GM10266 (cell line): ENCODE data around the gene SLC17A5.

Experiments
- DNase-seq: peaks from one replicate; pipeline ENCODE4 v3.0.0; 2012; ENCODE audit errors: extremely low spot score
- CTCF ChIP-seq: IDR thresholded peaks from 2 replicates; pipeline ENCODE4 v1.5.1; 2012; ENCODE audit warnings: mild to moderate bottlenecking, low read depth; ENCODE audit not compliant: control insufficient read depth, insufficient read depth; ENCODE audit errors: missing control alignments

The SLC17A5 gene

DNA sequence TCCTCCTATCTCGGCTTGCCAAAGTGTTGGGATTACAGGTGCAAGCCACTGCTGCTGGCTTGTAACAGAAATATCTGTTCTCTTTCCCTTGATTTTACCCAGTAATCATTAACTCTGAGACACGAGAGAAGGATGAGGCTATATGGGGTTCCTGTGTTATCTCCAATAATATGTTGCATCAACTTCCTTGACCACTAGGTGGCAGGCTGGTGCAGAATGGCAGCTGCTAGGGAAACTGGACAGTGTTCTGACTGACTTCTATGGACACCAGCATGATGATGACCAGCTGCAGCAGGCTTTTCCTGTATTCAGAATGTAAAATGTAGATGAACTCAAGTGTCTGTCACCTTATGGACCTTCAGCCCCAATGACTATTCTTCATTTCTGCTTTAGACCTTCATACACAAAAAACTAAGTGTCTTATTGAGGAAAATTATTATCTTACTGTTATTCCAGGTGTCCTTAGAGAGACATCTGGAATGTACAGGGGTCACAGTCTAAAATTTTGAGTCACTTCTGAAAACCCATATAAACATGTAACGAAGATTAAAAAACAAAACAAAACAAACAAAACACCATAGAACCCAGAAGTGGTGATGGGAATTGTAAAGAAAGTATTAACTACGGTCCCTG lies 21.8 kb upstream of the SLC17A5 start:
- peak; percentile 89 for TF ChIP-seq CTCF
- peak; percentile 69 for DNase-seq

DNA sequence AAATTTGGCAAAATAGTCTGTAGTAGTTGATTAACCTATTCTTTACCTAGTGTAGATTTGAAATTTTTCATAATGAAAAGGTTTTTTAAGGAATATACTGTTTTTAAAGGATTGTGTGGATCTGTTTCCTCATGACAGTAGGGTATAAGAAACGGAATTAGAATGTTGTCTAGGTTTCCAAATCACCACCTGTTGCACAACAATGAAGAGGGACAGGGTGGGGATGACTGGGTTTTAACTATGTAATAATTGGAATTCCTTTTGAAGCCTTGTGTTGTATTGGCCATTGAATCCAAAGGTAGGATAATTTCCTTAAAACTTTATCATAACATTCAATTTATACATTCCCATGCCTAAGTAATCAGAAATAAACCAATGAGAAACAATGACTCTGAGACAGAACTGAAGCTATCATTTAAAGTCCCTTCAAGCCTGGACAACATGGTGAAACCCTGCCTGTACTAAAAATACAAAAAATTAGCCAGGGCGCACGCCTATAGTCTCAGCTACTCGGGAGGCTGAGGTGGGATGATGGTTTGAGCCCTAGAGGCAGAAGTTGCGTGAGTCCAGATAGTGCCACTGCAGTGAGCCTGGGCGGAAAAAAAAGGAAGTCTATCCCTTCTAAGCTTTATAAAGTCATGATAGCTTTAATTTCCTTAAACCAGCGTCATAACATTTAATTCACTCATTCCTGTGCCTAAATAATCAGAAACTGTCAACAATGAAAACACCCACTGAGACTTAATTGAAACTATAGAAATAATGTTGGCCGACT lies 18.3 kb upstream of the SLC17A5 start:
- no peak for TF ChIP-seq CTCF
- no peak for DNase-seq

DNA sequence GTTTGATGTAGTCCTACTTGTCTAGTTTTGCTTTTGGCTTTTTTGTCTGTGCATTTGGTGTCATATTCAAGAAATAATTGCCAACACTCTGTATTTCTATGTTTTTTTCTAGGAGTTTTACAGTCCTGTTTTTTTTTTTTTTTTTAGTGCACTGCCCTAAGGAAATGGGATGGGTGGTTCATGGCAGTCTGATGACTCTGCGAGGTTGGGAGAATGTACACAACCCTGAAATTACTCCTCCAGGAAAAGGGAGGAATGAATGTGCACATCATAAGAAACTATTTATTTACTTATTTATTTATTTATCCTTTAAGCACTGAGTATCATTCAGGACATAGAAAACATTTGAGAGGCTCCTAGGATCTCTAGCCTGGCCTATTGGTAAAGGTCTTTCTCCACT lies 15.2 kb upstream of the SLC17A5 start:
- DNase-seq = no peak
- TF ChIP-seq CTCF = no peak

- no peak for TF ChIP-seq CTCF
- DNase-seq = no peak
These were observed 14.0 kb upstream of the SLC17A5 start for GRCh38 chr6:73667798-73668197.

DNA sequence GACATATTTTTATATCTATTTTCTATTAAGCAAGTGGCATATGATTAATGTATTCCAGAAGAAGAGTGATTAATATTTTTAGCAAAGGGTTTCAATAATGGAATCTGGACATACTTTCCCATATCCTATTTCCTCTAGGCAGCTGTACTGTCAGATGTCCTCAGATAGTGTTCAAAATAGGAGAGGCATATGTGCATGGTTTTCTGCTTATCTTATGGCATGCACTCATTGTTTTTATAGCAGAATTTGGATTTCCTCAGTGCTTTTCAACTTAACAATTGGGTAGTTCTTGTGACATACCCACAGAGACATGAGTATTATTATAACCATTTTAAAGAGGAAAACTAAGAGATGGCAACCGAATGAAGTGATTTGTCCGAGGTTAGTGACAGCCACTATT lies 12.6 kb upstream of the SLC17A5 start:
- no peak for DNase-seq
- TF ChIP-seq CTCF = no peak

DNA sequence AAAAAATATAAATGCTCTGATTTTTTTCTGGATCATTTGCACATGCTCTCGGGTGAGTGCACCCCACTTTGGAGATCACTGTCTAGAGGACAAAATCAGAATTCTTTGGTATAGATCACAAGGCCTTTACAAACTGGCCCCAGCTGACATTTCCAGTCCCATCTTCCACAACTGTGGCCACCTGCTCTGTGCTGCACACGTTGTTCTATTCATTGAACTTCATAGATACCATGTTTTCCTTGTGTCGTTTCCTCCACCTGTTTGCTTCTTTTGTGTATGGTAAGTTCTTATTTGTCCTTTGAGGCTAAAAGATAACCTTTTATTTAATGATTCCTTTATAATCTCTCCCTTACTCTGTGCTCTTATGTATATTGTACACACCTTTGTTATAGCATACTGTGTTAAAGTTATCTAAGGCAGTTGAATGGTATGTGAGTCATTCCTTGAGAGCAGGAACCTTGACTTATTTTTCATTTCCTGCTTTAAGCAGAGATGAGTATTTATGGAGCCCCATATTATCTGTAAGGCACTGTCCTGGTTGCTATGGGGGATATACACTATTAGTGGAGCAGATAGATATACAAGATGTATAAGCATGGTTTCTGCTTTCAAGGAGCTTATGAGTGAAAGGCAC lies 12.0 kb upstream of the SLC17A5 start:
- TF ChIP-seq CTCF = no peak
- no peak for DNase-seq

GRCh38 chr6:73664701-73665100 lies 10.9 kb upstream of the SLC17A5 start:
- no peak for TF ChIP-seq CTCF
- DNase-seq = no peak
